GM18861 (cell line): Measurements from ENCODE around the gene RAMAC.
"Not testable (repeated sequence)": the region's sequence is repeated elsewhere in the genome, so short reads cannot be mapped to it uniquely, and the experiment has no call there.

Experiments
- ATAC-seq: cut with Tn5 transposase; IDR thresholded peaks from one replicate; pipeline ENCODE4 v1.9.1; 2021; ENCODE audit not compliant: unreplicated experiment

RAMAC gene

DNA sequence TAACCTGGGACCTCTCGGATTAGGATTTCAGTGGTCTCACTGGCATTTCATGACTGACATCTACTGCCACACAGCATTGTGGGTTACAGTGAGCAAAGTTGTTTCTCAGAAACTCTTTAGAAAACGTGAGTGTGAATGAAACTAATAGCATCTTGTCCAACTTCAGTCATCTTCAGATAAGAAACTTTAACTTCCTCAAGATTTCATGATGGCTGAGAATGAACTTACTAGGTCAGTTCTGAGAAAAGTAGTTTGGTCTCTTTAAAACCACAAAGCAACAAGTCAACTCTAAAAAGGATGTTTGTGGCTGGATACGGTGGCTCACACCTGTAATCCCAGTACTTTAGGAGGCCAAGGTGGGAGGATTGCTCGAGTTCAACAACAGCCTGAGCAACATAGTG, 19.3 kb upstream of the RAMAC start:
- ATAC-seq = peak; percentile 70

DNA sequence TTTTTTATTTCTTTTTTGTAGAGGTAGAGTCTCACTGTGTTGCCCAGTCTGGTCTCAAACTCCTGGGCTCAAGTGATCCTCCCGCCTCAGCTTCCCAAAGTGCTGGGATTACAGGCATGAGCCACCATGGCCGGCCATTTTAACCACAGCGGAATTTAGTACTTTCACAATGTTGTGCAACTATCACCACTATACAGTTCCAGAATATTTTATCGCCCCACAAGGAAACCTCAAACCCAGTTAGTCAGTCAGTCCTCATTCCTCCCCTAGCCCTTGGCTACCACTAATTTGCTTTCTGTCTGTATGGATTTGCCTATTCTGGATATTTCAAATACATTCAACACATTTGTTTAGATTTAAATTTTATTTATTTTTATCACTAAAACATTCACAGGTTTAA, 17.9 kb upstream of the RAMAC start:
- no peak for ATAC-seq

DNA sequence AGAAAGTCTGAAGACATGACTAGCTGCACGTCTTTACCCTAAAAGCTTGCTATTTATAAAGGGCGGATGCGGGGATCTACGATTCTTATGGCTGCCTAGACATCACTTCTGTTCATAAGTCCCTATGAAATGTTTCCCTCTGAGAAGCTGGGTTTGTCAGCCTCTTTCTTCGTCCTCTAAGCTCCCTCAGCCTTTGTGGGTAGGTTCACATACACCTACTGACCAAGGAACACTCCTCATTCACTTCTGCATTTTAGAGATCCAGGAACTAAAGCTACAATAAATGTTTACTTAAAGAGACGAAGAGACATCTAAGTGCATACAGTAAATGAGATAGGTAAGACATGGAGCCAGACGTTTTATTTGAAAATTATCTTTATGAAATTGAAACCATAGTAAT, 16.7 kb upstream of the RAMAC start:
- ATAC-seq = no peak

DNA sequence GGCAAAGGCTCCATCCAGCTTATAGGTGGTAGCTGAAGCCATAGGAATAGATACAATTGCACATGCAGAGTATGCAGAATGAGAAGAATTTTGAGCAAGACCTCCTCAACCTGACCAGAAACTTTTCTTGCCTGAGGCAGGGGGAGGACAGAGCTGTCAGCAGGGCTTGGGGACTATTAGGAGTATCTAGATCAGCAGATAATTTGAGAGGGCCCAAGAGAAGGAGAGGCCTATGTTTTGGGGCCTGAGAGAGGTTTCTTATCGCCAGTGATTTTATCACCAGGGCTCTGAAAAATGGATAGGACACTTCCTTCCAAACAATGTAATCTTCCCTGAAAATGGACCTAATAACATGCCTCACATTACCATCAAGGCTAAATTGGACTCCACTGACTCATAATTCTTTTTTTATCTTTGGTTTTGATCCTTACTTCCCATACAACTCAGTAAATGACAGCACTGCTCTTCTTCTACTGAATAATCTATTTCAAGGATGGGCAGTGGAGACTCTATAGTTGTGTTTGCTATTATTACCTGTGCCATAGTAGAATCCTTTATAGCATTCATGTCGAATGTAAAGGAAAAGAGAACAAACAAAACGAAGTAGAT, 15.8 kb upstream of the RAMAC start:
- no peak for ATAC-seq

DNA sequence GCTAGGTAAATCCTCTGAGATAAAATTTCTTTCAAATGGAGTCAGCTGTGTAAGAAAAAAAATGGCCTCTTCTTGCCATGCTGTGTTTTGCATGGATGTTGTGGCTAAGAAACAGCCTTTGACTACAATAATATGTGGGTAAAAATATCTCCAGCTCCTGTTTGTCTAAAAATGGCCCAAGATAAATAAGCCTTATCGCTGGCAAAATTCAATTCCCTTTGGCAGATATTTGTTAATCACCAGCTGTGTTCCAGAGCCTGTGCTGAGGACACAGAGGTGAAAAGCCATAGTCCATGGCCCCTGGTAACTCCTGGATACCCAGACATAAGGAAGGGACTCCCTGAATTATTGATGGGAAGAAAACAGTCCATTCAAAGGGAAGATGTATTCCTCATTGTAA, 15.3 kb upstream of the RAMAC start:
- no peak for ATAC-seq

DNA sequence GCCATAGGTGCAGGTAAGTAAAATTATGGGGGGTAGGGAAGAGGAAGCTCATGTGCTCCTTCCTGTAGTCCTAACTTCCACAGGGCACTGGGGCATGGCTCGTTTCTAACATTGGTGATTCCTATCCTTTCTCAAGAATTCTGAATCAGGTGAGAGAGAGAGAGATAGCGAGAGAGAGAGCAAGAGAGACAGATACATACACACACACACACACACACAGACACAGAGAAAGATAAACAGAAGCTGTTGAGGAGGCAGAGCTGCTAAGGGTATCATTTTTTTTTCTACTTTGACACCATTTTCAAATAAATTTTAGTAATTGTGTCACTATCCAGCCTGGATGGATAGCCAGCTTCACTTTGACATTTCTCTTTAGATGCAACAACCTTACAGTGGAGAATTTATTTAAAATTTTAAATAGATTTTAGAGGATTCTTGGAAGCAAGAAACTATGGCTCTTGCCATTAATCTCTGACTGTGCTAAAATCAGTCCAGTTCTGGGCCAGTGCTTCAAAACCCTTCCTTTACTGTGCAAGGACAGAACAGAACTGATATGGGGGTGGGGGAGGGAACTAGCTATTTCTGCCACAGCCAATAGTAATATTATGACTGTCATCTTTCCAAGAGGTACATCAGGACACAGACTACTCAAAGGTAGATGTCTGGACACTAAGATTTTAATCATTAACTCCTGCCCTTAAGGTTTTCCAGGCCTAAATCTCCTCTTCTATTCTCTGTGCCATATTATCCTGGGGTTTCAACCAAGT, 14.6 kb upstream of the RAMAC start:
- no peak for ATAC-seq

DNA sequence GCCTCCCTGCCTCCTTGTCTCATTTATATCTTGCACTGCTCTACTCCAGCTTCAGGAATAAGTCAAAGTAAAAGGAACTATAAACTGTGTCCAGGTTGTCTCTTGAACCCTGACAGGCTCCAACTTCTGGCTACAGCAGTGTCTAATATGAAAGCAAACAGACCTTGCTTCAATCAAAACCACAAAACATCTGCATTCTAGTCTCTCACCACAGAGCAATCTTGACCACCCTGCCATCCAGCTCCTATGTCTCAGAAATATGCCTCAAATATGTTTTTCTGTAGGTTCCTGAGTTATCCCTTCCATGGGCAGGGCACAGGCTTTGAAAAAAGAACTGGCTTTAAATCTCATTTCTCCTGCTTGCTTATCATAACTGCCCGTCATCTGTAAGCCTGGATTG, 13.0 kb upstream of the RAMAC start:
- no peak for ATAC-seq

DNA sequence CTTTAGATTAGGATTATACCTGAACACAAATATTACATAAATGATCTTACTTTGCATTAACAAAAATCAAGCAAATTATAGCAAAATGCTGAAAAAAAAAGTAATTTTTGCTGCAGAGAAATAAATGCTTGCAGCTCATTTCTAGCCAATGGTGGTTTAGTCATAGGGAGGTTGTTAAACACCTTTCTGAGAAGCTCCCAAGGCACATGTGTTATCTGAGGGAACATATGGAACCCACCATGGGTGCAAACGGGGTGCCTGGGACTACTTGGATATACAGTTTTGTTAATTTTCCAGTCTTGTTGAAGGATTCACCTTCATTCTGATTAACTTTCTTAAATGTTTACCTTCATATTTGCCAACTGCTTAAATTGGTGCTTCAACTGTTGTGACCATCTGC, 8.9 kb upstream of the RAMAC start:
- ATAC-seq = no peak

DNA sequence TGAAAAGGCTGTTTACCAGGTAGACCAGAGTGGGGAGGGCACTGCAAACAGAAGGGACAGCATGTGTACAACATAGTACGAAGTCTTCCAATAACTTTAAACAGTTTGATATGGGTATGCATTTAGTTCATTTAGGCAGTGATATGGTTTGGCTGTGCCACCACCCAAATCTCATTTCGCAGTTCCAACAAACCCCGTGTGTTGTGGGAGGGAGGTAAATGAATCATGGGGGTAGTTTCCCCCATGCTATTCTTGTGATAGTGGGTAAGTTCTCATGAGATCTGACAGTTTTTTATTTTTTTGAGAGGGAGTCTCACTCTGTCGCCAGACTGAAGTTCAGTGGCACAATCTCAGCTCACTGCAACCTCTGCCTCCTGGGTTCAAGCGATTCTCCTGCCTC, 7.6 kb upstream of the RAMAC start:
- no peak for ATAC-seq

DNA sequence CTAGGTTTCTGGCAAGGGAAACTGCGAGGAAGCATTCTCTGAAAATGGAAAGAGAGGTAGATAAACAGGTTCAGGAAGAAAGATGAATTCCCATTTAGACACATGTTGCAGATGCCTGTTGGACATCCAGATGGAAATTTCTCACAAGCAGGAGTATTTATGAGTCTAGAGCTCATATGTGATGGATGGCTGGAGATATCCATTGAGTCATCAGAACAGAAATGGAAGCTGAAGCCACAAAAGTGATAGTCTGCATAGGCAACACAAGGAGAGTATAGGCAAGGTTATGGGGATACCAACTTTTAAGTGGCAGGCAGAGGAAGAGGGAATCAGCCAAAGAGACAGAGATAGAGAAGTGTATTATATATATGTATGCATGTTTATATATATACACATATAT, 6.3 kb upstream of the RAMAC start:
- ATAC-seq = no peak

DNA sequence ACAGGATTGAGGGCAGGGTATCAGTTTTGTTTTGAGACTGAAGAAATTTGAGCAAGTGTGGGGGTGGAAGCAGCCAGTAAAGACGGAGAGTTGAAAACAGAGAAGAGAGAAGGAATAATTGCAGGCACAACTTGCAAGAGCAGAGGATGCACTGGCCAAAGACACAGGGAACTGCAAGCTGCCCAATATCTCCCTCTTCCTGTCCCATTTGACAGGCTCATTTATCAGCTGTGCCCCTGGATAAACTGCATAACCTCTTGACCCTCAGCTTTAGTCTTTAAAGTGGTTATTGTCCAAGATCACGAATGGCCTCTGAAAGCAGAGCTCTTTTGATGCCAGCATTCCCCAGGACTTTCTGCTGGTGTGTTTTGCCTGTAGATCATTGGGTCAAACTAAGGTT, 5.0 kb upstream of the RAMAC start:
- ATAC-seq = no peak

DNA sequence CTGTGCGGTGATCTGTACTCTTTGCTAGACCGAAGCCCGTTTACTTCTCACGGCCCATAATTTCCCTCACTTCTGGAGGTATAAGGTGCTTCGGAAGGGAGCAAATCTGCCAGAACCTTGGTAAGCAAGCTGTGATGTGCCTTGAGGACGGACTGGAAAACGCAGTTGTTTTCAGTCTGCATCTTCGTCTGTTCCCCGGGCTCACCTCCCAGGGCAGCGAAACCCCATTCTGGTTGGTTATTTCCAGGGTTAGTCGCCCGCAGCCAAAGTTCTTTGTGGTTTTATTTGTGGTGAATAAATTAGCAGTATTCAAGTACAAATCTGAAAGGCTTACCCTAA, 401 bp downstream of the RAMAC start:
- peak; percentile 5 for ATAC-seq

DNA sequence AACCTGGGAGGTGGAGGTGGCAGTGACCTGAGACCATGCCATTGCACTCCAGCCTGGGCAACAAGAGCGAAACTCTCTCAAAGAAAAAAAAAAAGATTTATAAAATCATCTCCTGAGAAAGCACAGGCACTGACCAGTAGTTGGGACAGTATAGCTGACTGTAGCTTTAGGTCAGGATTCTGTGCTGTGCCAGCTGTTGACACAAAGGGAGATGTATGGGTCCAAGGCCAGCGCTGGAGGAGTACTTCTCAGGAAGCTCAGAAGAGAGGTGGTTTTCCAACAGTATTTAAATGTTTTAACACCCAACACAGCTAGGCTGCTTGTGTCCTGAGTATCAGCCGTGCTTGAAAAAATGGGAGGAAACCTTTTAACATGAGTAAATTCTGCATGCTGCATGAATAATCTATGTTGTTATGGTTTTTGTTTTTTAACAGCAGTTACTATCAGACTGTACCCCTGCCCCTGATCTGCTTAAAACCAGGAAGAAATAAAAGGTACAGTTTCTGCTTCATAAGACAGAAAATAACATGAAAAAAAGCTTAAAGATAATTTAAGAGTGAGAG, 6.5 kb downstream of the RAMAC start:
- ATAC-seq = no peak

DNA sequence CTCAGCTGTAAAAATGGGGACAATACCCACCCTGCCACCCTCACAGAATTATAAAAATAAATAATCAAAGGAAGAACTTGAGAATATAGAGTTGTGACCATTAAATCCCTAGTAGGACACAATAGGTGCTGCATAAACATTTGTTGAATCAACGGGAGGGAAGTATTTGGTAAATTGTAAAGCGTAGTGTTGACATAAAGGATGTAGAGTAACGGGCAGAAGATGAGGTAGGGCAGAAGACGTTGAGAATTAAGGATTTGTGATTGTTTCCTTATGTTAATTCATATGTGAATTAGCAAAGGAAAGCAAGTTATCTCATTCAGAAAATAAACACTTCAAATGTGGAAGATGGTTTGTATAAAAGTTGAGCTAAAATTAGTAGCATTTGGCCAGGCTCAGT, 7.1 kb downstream of the RAMAC start:
- no peak for ATAC-seq

DNA sequence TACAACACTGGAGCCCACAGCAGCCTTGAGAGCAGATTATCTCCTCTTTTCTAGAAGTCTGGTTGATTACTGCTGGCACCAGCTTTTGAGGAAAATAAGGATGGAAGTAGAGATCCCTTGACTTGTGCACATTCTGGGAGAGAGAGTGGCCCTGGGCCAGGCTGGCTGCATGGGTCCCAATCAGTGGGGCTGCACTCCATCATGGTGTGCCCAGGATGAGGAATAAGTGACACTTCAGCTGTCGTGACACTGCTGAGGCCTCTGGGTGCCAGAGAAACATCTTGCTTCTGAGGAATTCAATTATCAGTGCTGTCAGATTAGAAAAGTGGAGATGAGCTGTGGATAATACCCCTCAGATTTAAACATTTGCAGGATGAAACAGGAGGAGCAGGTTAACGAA, 9.1 kb downstream of the RAMAC start:
- no peak for ATAC-seq

DNA sequence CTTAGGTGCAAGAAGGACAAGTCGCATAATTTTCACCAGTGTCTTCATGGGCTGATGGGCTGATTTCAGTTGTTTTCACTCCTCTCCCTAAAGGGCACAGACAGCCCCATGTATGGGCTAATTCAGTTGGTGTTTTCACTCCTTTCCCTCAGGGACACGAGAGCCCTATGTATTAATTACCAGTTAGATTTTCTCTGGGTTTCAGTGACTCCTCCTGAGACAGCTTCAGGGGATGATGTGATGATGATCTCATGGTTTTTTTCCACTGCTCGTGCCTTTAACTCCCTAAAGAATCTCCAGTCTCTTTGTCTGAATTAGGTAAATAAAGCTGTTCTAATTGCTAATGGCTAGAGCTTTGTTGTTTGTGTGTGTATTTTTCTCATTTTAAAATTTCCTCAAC, 9.9 kb downstream of the RAMAC start:
- ATAC-seq = no peak

DNA sequence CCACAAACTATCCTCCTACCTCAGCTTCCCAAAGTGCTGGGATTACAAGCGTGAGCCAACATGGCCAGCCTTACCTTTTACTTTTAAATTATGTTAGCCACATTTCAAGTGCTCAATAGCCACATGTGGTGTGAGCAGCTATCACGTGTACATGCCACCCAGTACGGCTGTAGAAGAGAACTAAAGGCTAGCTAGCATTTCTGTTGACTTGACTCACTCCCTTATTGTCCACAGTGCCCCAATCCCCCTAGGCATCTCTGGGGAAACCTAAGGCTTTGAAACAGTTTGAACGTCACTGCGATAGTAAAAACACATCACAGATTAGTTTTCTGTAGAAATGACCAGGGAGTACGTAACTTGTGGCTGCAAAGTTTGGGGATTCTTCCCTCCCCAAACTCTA, 13.4 kb downstream of the RAMAC start:
- ATAC-seq = no peak

DNA sequence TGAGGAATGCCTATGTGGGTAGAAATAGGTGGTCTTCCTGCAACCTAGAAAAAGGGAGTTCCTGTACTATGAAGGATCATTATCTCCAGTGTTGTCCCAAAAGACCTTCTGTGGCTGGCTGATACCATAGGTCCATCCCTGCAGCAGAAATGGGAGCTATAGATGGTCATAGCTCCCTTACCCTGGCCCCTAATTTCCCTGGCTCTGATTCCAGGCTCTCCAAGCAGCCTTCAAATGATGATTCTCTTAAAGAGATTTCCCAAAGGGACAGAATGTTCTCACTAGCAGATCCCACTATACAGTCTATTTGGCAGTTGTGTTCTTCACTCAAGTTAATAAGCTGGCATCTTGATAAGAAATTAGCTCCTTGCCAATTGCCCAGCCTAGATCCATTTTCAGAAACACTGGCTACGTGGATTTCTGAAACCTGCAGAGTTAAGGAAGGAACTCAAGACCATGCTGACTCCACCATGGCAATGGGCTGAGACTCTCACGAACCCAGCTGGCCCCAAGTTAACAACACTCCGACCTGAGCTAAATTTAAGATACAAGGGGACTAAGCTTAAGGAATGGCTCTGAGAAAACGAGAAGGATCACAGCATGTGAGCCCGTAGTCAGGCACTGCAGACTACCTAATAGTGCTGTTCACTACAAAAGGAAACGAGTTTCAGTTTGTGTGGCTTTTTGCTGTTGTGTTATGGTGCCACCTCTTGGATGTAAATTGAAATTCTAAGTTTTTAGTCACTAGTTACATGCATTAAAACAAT, 14.1 kb downstream of the RAMAC start:
- ATAC-seq = peak; percentile 77

DNA sequence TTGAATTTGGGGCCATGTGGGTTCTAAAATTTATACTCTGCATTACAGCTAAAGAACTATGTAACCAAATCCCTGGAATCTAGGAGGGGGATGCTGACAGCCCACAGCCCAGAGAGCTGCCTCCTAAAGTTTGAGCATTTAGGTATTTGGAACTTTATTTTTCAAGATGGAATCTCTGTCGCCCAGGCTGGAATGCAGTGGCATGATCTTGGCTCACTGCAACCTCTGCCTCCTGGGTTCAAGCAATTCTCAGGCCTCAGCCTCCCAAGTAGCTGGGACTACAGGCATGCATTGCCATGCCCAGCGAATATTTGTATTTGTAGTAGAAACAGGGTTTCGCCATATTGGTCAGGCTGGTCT, 14.6 kb downstream of the RAMAC start:
- not testable (repeated sequence) for ATAC-seq

DNA sequence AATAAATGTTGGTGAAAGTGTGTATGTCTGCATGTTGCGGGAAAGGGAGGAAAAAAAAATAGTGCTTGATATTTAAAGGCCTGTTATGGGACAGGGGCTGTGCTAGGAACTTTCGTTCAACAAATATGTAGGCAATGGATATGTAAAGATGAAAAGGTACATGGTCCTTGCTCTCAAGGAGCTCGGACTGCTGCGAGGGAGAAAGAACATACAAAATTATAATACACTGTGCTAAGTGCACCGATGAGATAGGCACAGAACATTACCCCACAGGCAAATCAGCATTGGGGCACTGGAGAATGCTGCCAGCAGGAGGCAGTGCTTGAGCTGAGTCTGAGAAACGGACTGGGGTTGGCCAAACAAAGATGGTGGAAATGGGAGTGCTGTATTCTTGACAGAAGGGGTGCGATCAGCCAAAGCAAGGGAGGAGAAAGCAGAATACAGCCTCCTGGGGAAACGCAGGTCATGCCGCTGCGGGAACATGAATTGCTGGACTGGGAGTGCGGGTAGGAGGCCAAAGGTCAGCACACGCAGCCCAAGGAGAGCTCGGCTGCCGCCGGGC, 24.8 kb downstream of the RAMAC start:
- ATAC-seq = peak; percentile 64

DNA sequence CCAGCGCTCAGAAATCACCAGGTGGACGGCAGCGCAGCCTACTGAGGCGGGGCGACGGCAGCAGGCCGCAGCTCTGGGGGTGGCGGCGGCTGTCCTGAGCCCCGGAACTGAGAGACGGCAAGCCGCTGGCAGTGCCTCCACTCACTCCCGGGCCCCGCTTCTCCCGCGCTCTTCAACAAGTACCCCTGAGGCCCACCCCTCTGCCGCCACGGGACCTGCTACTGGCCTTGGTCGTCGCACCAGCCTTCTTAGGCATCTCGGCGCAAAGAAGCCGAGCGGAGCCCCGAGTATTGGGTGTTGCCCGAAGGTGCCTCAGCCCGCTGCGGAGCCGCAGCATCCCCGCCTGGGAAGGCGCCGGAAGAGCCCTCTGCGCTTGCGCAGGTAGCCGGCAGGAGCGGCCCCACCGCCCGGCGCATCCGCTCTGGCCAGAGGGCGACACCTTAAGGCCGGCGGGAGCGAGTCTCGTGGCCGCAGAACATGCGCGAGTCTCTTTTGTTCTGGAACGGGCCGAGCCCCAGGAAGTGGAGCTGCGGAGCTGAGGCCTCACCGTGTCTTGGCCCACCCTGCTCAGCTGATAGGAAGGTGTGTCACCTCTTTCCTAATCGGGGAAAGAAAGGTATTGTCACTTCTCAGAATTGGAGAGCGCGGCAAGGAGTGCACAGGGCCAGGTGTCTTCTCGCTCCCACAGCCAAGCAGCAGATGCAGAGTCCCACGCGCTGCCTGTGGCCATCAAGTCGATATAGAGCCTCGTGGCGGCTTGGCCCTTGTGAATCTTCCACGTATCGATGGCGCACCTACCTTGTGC, 25.5 kb downstream of the RAMAC start, which contains the start of gene C15orf40:
Gene C15orf40, minus strand, starts transcription at position 369 of the 805 bp plus-strand sequence. Its CDS starts 32 bp downstream, at position 337.
- ATAC-seq = peak; percentile 85
